DND-41 (cell line): ENCODE measurements around the gene TRIM41.

Source experiments
- EZH2 ChIP-seq: IDR thresholded peaks from 3 replicates; pipeline ENCODE4 v1.6.1; 2012; ENCODE audit warnings: borderline replicate concordance, low read depth, mild to moderate bottlenecking, moderate library complexity, low read length, inconsistent platforms; ENCODE audit not compliant: severe bottlenecking
- TF ChIP-seq, protein P1 (sequence below): IDR thresholded peaks from 2 replicates; pipeline ENCODE4 v1.5.1; 2012; ENCODE audit warnings: borderline replicate concordance, low read length, moderate library complexity, mild to moderate bottlenecking; ENCODE audit not compliant: poor library complexity, severe bottlenecking; ENCODE audit errors: extremely low read depth

DNA sequence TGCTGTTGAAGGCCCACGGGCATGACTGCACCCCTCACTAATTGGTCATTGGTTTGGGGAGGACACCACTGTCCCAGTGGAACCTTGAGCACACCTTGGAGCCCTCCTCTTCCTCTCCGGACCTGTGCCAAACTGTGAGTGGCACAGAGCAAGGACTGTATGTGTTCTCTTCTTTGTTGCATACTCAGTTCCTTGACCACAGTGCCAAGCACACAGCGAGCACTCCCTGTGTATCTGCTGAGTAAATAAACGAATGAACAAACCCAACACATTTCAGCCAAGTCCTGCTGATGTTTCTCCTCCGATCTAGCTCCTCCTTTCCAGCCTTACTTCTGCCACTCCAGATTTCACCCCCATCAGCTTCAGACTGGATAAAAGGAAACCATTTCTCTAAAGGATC lies 40.6 kb downstream of the TRIM41 start:
- no peak for TF ChIP-seq EZH2
- TF ChIP-seq, protein P1, sequence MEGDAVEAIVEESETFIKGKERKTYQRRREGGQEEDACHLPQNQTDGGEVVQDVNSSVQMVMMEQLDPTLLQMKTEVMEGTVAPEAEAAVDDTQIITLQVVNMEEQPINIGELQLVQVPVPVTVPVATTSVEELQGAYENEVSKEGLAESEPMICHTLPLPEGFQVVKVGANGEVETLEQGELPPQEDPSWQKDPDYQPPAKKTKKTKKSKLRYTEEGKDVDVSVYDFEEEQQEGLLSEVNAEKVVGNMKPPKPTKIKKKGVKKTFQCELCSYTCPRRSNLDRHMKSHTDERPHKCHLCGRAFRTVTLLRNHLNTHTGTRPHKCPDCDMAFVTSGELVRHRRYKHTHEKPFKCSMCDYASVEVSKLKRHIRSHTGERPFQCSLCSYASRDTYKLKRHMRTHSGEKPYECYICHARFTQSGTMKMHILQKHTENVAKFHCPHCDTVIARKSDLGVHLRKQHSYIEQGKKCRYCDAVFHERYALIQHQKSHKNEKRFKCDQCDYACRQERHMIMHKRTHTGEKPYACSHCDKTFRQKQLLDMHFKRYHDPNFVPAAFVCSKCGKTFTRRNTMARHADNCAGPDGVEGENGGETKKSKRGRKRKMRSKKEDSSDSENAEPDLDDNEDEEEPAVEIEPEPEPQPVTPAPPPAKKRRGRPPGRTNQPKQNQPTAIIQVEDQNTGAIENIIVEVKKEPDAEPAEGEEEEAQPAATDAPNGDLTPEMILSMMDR = no peak
